HG03558 (cell line): Measurements from ENCODE around the gene ALG11.

Experiments used
- ATAC-seq: cut with Tn5 transposase; IDR thresholded peaks from one replicate; pipeline ENCODE4 v1.9.1; 2021; ENCODE audit warnings: moderate number of reproducible peaks; ENCODE audit not compliant: unreplicated experiment; ENCODE audit errors: extremely low read depth

Gene ALG11

GRCh38 chr13:51997186-51997585, 15.0 kb upstream of the ALG11 start:
- ATAC-seq, result no peak

GRCh38 chr13:51997641-51998330, 14.4 kb upstream of the ALG11 start:
- ATAC-seq, result no peak

- no peak for ATAC-seq
Observed at GRCh38 chr13:51998723-51999509, 13.3 kb upstream of the ALG11 start.

- no peak for ATAC-seq
Observed at GRCh38 chr13:51999510-51999911, 12.7 kb upstream of the ALG11 start.

- ATAC-seq, result no peak
Observed at GRCh38 chr13:51999921-52000320, 12.3 kb upstream of the ALG11 start.

- ATAC-seq, result no peak
Observed at GRCh38 chr13:52001120-52001731, 11.0 kb upstream of the ALG11 start.

GRCh38 chr13:52002361-52002760, 9.8 kb upstream of the ALG11 start:
- ATAC-seq, result no peak

- ATAC-seq, result no peak
Observed at GRCh38 chr13:52003541-52003940, 8.7 kb upstream of the ALG11 start.

- no peak for ATAC-seq
Observed at GRCh38 chr13:52004511-52005170, 7.6 kb upstream of the ALG11 start.

GRCh38 chr13:52005841-52006522, 6.2 kb upstream of the ALG11 start:
- ATAC-seq, result no peak

- no peak for ATAC-seq
Observed at GRCh38 chr13:52006523-52007245, 5.5 kb upstream of the ALG11 start.

- no peak for ATAC-seq
Observed at GRCh38 chr13:52009946-52010345, 2.3 kb upstream of the ALG11 start.

- no peak for ATAC-seq
Observed at GRCh38 chr13:52010890-52011631, 1.1 kb upstream of the ALG11 start, which contains the start of gene ATP7B. TSS of gene ATP7B (minus strand) at chr13:52011450. CDS start at chr13:52011337, 113 bp downstream.

GRCh38 chr13:52012512-52012836, 276 bp downstream of the ALG11 start:
- no peak for ATAC-seq

GRCh38 chr13:52016296-52016695, 4.1 kb downstream of the ALG11 start:
- ATAC-seq, result no peak

- ATAC-seq, result no peak
Observed at GRCh38 chr13:52020191-52020590, 8.0 kb downstream of the ALG11 start.

GRCh38 chr13:52022356-52022755, 10.2 kb downstream of the ALG11 start:
- no peak for ATAC-seq

GRCh38 chr13:52024481-52024880, 12.3 kb downstream of the ALG11 start, which contains the start of gene UTP14C:
TSS of gene UTP14C (plus strand) at chr13:52024691. CDS start at chr13:52028805, 4,114 bp downstream.
- ATAC-seq, result no peak
